OCI-LY1 (cell line): ENCODE measurements around the gene SRMS.
"Not testable (repeated sequence)": the region's sequence is repeated elsewhere in the genome, so short reads cannot be mapped to it uniquely, and the experiment has no call there.

Experiments used
- H2AFZ ChIP-seq: fragments of 200-600 bp; sonication (generic), shearing (Covaris generic); 2 replicates; pipeline ENCODE4 v1.6.0; 2014; ENCODE audit warnings: antibody characterized with exemption, mild to moderate bottlenecking, low read length
- H3F3A ChIP-seq: fragments of 200-600 bp; sonication (generic), shearing (Covaris generic); 2 replicates; pipeline ENCODE4 v1.6.0; 2014; ENCODE audit warnings: mild to moderate bottlenecking, antibody characterized with exemption, low read length, moderate library complexity; ENCODE audit not compliant: insufficient read depth
- H3K27ac ChIP-seq: fragments of 200-600 bp; sonication (generic); 2 replicates; pipeline ENCODE4 v1.5.1; 2014; ENCODE audit warnings: low read length, mixed run types, mild to moderate bottlenecking, low read depth; ENCODE audit not compliant: poor library complexity, severe bottlenecking
- H3K27me3 ChIP-seq: fragments of 200-600 bp; sonication (generic); 2 replicates; pipeline ENCODE4 v1.6.0; 2014; ENCODE audit warnings: antibody characterized with exemption, mild to moderate bottlenecking, low read length, moderate library complexity; ENCODE audit not compliant: insufficient read depth
- H3K36me3 ChIP-seq: fragments of 200-600 bp; sonication (generic); 2 replicates; pipeline ENCODE4 v1.6.1; 2014; ENCODE audit warnings: mild to moderate bottlenecking, antibody characterized with exemption, low read length, moderate library complexity, mixed read lengths; ENCODE audit not compliant: insufficient read depth
- H3K4me1 ChIP-seq: fragments of 200-600 bp; sonication (generic); 2 replicates; pipeline ENCODE4 v1.5.1; 2014; ENCODE audit warnings: mild to moderate bottlenecking, low read length, moderate library complexity; ENCODE audit not compliant: insufficient read depth, severe bottlenecking
- H3K4me2 ChIP-seq: fragments of 200-600 bp; sonication (generic), shearing (Covaris generic); 2 replicates; pipeline ENCODE4 v1.6.1; 2014; ENCODE audit warnings: low read length
- H3K4me3 ChIP-seq: fragments of 200-600 bp; sonication (generic); 2 replicates; pipeline ENCODE4 v1.5.1; 2014; ENCODE audit warnings: low read length, low read depth, mild to moderate bottlenecking, mixed read lengths; ENCODE audit not compliant: poor library complexity, severe bottlenecking
- H3K79me2 ChIP-seq: fragments of 200-600 bp; shearing (Covaris generic); 2 replicates; pipeline ENCODE4 v1.6.1; 2016; ENCODE audit warnings: mixed run types, low read length, mixed read lengths; ENCODE audit not compliant: insufficient read depth
- H3K9ac ChIP-seq: fragments of 200-600 bp; sonication (generic), shearing (Covaris generic); 2 replicates; pipeline ENCODE4 v1.6.1; 2014; ENCODE audit warnings: mild to moderate bottlenecking, low read length, mixed read lengths
- H3K9me2 ChIP-seq: fragments of 200-600 bp; sonication (generic), shearing (Covaris generic); 2 replicates; pipeline ENCODE4 v1.6.1; 2014; ENCODE audit warnings: low read depth, mild to moderate bottlenecking, low read length, mixed read lengths
- H3K9me3 ChIP-seq: fragments of 200-600 bp; shearing (Covaris generic); 2 replicates; pipeline ENCODE4 v1.6.1; 2014; ENCODE audit warnings: low read length, mixed read lengths
- H4K20me1 ChIP-seq: fragments of 200-600 bp; sonication (generic), shearing (Covaris generic); 2 replicates; pipeline ENCODE4 v1.6.0; 2016; ENCODE audit warnings: mild to moderate bottlenecking, low read length; ENCODE audit not compliant: insufficient read depth
- EZH2 ChIP-seq: fragments of 200-600 bp; sonication (generic), shearing (Covaris generic); IDR thresholded peaks from 2 replicates; pipeline ENCODE4 v1.8.0; 2017; ENCODE audit warnings: borderline replicate concordance, mixed run types, mild to moderate bottlenecking, antibody characterized with exemption, low read length, moderate library complexity, mixed read lengths
- TF ChIP-seq, protein P1 (sequence below): fragments of 200-600 bp; sonication (generic), shearing (Covaris generic); IDR thresholded peaks from 2 replicates; pipeline ENCODE4 v1.5.1; 2017; ENCODE audit warnings: mild to moderate bottlenecking, antibody characterized with exemption, low read length, moderate library complexity, mixed read lengths

Gene SRMS

DNA sequence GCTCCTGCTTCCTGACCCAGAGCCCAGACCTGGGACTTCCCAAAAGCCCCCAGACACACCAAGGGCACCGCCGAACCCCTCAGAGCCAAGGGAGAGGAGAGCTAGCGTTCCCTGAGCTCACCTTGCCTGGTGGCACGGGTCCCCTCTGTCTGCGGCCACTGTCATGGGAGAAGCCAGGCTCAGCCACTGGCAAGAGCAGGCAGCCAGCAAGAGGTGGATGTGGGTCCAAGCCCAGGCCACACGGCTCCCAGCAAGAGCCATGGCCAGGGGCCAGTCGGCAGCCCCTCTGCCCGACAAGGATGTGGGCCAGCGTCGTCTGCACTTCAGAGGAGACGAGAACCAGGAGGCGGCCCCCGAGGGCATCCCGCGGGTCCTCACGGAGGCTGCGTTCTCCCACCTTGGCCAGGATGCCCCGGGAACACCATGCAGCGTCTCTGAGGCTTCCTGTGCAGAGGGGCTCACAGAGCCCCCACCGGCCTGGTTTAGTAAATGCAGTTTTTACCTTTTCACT, 29.1 kb downstream of the SRMS start:
- no peak overlapping the region for H2AFZ ChIP-seq
- peaks cover 21% of the 10 kb centered on the region for H3K36me3 ChIP-seq
- H4K20me1 ChIP-seq = no peaks in the 10 kb centered on the region
- H3K9ac ChIP-seq = no peak overlapping the region
- H3K4me1 ChIP-seq = peaks cover 14% of the 10 kb centered on the region
- no peak overlapping the region for H3K27ac ChIP-seq
- H3K4me3 ChIP-seq = no peak overlapping the region
- no peaks in the 10 kb centered on the region for H3F3A ChIP-seq
- TF ChIP-seq, protein P1, sequence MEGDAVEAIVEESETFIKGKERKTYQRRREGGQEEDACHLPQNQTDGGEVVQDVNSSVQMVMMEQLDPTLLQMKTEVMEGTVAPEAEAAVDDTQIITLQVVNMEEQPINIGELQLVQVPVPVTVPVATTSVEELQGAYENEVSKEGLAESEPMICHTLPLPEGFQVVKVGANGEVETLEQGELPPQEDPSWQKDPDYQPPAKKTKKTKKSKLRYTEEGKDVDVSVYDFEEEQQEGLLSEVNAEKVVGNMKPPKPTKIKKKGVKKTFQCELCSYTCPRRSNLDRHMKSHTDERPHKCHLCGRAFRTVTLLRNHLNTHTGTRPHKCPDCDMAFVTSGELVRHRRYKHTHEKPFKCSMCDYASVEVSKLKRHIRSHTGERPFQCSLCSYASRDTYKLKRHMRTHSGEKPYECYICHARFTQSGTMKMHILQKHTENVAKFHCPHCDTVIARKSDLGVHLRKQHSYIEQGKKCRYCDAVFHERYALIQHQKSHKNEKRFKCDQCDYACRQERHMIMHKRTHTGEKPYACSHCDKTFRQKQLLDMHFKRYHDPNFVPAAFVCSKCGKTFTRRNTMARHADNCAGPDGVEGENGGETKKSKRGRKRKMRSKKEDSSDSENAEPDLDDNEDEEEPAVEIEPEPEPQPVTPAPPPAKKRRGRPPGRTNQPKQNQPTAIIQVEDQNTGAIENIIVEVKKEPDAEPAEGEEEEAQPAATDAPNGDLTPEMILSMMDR = peak; percentile 14; the same call in 1 of the 2 replicates
- TF ChIP-seq EZH2 = no peak
- peaks cover 8% of the 10 kb centered on the region; the same call in 1 of the 2 replicates for H3K9me3 ChIP-seq
- peaks cover 3% of the 10 kb centered on the region; the same call in 1 of the 2 replicates for H3K27me3 ChIP-seq
- no peaks in the 10 kb centered on the region for H3K79me2 ChIP-seq
- H3K9me2 ChIP-seq = no peaks in the 10 kb centered on the region
- no peak overlapping the region for H3K4me2 ChIP-seq

DNA sequence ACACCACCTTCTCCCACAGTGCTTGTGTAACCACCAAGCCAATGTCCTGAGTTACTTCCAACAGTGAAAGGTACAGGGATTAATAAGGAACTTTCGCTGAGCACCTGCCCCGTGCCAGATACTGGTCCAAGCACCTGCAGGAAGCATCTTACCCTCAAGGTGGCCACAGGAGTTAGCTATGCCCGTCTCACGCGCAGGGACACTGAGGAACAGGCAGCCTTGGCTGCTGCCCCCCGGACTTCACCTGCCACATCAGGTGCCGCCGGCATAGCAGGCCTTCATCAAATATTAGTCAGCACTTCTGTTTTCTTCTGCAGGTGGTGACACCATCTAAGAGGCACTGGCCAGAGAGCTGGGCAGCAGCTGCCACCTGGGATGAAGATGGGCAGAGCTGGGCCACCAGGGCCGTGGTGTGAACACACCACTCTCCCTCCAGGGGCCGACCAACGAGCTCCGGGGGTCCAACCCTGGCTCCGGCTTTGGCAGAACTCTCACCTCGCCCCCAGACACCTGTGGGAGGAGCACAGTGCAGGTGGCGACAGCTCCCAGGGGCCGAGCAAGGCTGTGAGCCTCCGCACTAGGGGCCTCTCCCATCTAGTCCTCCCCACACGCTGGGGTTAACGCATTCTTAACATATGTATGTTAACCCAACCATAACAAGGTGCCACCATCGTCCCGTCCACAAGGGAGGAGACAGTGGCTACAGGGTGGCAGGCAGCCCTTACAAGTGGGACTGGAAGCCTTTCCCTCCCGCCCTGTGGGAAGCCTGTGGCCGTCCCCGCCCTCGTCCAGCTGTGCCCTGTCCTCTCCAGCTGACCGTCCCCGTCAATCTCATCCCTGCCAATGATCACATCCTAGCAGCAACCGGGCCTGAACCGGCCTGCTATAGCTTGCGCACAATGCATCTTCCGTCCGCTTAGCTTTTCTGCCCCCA, 29.9 kb downstream of the SRMS start:
- no peaks in the 10 kb centered on the region for H4K20me1 ChIP-seq
- H3K9me2 ChIP-seq = no peaks in the 10 kb centered on the region

DNA sequence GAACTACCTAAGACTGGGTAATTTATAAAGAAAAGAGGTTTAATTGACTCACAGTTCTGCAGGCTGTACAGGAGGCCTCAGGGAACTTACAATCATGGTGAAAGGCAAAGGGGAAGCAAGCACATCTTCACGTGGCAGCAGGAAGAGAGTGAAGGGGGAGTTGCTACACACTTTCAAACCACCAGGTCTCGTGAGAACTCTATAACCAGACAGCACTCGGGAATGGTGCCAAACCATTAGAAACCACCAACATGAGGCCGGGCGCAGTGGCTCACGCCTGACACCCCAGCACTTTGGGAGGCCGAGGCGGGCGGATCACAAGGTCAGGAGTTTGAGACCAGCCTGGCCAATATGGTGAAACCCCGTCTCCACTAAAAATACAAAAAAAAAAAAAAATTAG, 33.0 kb downstream of the SRMS start:
- H3K27ac ChIP-seq, H4K20me1 ChIP-seq, H3K9ac ChIP-seq, H3K4me2 ChIP-seq, H3F3A ChIP-seq, H3K4me3 ChIP-seq, H3K4me1 ChIP-seq, H3K27me3 ChIP-seq, H2AFZ ChIP-seq, H3K9me2 ChIP-seq, H3K79me2 ChIP-seq, H3K36me3 ChIP-seq, H3K9me3 ChIP-seq: not testable (repeated sequence)

More for the DNA sequence above, 29.9 kb downstream of the SRMS start:
- H3K36me3 ChIP-seq = peaks cover 13% of the 10 kb centered on the region
- no peak overlapping the region for H3K9ac ChIP-seq
- H3K79me2 ChIP-seq = no peaks in the 10 kb centered on the region
- peaks cover 6% of the 10 kb centered on the region; the same call in 1 of the 2 replicates for H3K9me3 ChIP-seq
- peaks cover 3% of the 10 kb centered on the region; the same call in 1 of the 2 replicates for H3K27me3 ChIP-seq
- H3K4me2 ChIP-seq = no peak overlapping the region
- no peak overlapping the region for H3K4me3 ChIP-seq
- peaks cover 14% of the 10 kb centered on the region for H3K4me1 ChIP-seq
- no peak overlapping the region for H2AFZ ChIP-seq
- H3F3A ChIP-seq = no peaks in the 10 kb centered on the region
- no peak overlapping the region for H3K27ac ChIP-seq
- no peak for TF ChIP-seq EZH2
- TF ChIP-seq, protein P1 = no peak
